ENCODE data around the gene MAN1A2.

MAN1A2 gene

DNA sequence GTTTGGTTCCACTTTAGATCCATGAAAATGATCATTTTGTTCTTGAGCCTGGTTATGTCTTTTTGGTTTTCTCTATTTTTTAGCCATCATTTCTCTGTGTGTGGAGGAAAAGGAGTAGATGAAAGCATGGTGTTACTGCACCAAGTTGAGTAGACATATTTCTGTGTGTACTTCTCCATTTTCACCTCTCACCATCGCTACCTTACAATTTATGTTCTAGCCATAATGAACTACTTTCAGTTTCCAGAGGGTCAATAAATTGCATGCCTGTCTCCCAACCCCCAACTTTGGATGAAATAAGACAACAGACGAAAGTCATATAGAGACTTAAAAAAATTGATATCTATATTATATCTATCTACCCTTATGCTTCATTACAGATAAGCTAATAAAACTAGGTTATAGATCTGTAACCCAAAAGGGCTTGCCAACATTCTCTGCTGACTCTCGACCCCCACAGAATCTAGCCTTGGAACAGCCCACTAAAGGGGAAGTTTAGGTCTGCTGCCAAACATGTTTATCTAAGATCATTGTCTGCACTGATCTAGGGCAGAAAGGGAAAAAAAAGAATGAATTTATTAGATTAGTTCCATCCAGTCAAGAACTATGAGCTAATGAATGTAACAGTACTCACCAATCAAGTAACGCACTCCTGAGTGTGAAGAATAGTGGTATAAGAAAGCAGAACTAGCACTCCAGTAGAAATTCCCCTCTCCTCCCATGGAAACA is 7.5 kb upstream of the MAN1A2 start:
- no peak for DNase-seq (ENCODE audit: low spot score)

DNA sequence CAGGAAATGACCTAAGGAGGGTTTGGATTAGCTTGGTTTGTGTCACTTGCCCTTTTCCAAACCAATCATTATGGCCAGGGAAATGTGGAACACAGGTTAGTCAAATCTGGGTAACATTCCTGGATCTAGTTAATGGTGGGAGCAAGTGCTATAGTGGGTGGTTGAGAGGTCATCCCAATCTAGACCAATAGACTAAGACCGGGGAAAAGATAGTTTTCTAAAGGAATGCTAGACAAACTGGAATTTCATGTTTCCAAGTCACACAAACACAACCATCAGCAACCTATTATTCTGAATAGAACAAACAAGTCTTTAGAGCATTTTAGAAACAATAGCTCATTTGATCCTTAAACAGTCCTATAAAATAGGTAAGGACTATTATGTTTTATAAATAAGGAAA is 4.3 kb upstream of the MAN1A2 start:
- no peak for DNase-seq (ENCODE audit: low spot score)

DNA sequence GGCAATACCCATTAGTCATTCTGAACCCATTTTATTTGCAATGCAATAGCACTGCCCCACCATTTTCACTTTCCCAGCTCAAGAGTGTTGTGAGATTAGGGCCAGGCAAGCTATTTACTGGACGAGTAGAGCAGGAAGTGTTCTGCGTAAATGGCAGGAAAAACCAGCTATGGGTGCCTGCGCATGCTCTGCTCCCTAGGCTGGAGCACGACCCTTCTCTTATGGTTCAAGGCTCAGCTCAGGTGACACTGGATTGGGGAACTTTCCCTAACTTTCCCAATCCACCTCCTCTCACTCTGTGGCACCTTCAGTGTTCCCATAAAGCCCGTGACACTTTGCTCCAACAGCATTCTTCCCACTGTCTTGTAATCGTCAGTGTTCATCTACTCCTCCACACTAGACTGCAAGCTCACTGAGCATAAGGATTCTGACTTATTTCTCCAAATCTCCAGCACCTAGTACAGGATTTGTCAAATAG is 3.6 kb upstream of the MAN1A2 start:
- DNase-seq (ENCODE audit: low spot score) = no peak

DNA sequence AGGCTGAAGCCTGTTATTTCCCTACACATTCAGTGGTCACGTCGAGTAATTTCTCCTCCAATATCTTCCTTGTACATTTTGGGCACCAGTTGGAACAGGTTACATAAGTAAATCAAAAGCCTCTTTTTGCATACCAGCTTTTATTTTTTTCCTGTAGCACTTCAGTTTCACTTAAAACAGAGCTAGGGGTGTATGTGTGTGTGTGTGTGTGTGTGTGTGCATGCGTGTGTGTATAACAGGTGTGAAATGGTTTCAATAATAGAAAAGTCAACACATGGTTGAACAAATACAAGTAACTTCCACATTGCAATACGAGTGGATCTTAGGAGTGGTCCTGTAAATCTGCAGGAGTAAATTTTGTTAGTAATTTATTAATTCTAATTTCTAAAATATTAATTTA is 3.0 kb upstream of the MAN1A2 start:
- no peak for DNase-seq (ENCODE audit: low spot score)

DNA sequence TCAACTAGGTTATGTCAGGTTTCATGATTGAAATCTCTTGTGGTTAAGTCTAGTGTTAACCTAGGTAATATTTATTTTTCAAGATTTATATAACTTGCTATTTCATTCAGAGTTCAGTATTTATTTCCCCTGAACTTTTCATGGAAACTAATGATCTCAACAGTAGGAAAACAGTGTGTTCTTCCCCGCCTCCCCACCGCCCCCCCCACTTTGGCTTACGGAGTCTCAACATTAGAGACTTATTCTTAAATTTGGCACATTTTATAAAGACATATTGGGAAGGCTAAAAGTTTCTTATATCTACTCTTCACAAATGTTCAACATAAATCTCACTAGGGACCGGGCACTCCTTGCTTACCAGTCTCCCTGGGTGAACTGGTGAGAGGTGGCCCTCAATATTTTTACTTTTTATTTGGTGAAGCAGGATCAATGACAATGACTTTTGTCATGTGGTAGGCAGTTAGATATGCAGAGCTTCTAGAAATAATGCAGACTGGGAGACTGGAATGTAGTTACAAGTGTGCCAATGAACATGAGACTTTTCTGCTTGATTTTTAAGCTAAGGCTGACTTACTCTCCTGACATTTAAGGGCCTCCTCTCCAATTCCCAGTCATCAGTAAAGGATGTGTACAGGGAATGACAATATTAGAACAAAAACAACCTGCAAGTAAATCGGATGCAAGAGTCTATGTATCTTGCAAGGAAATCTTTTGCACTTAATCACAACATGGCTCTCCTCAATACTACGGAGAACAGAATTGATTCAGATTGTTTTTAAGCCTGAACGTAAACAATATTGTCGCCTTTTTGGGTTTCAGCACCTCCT is 1.7 kb upstream of the MAN1A2 start:
- DNase-seq (ENCODE audit: low spot score) = no peak

DNA sequence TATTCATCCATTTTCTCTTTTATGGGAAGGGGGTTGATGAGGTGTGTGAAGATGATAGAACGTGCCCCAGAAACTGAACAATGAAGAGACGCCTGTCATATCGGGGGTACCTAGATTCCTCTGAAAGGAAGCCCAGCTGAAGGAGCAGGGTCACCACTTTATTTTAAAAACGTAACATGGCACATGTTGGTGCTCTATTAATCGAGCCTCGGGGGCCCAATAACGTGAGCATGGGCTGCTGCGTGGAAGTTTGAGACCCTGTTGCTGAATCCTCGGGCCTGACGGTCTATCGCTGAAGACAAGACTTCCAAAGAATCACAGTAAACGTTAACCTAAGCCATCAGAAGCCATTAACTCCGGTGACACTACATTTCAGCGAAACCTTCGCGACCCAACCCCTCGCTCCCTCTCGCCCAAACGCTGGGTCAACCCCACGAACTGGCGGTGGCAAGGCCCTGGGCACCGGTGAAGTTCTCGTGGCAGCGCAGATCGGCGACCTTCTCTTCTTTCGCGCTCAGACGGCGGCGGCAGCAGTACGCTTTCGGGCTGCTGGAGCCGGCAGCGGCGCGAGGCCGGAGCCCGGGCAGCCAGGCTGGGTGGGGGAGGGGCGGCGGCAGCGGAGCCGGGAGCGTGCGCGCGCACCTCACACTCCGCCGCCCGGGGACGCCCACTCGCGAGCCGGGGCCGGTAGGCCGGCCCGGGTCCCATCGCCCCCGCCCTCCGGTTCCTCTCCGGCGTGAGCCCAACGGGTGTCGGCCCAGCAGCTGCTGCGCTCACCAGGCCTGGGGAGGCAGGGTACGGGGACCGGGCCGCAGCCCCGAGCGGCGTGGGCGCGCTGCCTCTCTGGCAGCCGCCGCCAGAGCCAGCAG is 838 bp upstream of the MAN1A2 start:
- peak; percentile 95 for DNase-seq (ENCODE audit: low spot score)

DNA sequence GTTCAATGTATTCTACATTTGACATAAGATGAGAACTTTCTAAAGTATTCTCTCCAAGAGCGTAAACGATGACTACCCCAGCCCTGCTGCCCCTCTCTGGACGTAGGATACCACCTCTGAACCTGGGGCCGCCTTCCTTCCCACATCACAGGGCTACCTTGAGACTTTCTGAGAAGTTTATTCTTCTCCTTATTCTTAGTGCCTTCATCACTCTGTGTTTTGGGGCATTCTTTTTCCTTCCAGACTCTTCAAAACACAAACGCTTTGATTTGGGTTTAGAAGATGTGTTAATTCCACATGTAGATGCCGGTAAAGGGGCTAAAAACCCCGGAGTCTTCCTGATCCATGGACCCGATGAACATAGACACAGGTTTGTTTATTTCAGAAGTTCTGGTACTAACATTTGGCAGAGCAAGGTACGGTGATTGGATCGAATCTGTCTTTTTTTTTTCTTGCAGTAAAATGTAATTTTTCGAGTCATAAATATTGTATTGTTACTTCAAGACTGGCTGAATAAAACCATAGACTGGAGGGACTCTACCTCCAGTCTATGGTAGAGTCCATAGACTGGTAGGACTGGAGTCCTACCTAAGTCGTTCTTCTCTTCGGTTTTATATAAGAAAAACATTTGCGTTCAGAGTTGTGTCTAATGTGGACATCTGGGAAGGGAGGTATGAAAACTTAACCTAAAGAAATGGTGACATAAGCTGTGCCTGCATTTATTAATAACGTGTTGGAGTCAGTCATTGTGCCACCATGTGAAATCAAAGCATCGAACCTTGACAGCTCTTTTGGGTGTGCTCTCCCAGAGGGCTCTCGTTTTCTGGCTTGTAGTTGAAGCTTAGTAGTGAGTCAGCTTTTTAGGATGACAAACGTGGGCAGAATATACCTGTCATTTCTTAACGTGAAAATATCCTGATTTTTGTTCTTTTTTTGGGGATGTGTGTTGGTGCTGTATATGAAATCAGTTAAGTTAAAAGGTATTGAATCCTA is 1.2 kb downstream of the MAN1A2 start:
- DNase-seq (ENCODE audit: low spot score) = no peak

DNA sequence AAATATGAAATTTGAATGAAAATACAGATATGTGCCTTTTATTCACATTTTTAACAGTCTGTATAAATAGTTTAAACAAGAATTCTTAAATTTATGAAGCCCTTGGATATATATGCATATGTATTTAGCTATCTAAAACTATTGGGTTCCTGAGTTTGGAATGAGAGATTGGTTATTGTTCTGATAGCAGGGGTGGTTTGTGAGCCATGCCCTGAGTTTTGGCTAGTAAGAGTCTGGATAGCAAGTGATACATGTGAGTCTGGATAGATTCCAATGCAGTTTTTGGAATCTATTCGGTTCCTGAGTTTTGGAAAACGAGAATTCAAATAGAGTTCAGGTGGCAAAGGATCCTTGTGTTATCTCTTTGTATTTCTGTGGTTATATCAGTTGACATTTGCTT is 2.8 kb downstream of the MAN1A2 start:
- DNase-seq (ENCODE audit: low spot score) = no peak

DNA sequence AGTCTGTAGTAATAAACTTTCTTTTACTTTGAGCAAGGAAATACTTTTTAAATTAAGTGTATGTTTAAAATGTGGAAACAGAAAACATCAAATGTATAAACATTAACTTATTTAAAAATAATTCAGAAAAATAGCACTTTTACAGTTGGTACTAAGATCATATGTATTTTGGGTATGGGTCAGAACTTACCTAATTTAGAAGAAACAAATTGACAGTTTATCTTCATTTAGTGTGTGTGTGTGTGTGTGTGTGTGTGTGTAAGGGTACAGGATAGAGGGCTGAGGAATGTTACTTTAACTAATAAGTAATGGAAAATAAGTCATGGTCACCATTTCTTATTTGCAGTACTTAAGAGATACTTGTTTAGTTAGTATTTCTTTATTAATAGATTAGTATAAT is 3.3 kb downstream of the MAN1A2 start:
- no peak for DNase-seq (ENCODE audit: low spot score)

DNA sequence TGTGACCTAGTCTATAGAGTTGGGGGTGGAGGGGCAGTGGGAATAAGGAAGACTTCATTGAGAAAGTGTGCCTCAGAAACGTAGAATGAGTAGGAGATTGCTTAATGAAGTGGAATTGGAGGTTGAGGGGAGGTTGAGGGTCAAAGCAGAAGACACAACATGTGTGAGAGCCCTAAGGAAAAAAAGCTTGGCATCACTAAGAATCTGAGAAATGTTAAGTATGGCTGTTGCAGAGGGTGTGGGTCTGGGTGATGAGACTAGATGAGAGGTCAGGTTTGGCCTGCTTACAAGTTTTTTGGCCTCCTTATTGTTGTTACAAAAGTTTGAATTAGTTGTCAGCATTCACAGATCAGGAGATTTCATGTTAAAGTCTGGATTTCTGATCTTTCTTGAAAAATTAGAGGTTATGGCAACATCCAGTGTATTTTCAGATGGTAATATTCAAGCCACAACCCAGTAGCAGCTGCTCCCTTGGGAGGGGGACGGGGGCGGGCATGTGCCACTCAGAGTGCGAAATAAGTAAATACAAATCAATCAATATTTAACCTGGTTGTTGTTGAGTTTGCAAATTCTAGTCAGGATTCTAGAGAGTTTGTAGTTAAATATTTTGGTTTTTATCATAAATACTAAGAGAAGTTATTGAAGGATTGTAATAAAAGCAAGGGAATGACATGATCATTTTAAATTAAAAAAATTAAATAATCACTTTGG is 4.3 kb downstream of the MAN1A2 start:
- no peak for DNase-seq (ENCODE audit: low spot score)

DNA sequence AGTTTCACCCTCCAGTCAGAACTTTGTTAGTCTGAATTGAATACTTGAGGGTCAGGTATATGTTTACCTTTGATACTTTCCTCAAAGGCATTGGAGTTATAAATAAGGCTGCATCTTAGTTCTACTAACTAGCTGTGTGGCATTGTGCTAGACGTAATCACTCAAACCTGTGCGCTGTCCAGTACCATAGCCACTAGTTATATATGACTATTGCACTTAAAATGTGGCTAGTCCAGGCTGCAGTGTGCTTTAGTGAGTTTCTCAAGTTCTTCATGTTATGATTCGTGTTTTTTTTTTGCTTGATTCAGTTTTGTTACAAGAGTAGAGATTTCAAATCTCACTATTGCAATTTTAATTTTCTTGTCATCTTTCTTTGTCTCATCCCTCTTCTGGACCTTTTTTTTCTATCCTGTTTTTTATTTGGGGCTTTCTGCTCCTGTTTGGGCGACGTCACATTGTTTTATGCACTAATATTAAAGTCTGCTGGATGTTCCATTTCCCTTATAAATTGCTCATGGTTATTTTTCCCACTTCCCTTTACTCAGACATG is 5.7 kb downstream of the MAN1A2 start:
- DNase-seq (ENCODE audit: low spot score) = no peak

DNA sequence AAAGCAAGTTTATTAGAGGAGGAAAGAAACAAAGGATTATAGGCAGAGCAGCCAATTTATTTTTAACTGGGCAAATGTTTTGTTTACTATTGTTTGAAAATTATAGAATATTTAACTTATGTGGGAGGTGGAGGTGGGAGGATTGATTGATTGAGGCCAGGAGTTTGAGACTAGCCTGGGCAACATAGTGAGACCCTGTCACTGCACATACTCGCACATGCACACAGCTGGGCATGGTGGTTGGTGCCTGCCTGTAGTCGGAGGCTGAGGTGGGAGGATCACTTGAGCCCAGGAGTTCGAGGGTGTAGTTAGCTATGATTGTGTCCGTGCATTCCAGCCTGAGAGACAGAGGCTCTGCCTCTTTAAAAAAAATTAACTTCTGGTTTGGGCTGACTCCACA is 6.7 kb downstream of the MAN1A2 start:
- DNase-seq (ENCODE audit: low spot score) = no peak

DNA sequence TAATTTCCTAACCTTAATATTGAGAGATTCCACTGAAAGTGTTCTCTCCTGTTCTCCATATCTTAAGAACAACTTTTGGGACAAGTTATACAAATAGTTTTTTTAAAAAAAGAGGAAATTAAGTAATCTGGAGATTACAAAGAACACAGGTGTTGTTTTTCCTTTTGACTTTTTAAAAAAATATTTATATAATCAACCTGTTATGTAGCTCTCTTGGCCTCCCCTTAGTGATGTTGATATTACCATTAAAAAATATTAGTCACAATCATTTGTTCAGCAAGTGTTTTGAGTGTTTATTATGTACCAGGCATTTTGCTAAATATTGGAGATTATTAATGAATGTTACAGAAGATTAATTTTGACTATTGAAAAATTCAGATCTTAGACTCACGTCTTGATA is 8.1 kb downstream of the MAN1A2 start:
- DNase-seq (ENCODE audit: low spot score) = no peak

DNA sequence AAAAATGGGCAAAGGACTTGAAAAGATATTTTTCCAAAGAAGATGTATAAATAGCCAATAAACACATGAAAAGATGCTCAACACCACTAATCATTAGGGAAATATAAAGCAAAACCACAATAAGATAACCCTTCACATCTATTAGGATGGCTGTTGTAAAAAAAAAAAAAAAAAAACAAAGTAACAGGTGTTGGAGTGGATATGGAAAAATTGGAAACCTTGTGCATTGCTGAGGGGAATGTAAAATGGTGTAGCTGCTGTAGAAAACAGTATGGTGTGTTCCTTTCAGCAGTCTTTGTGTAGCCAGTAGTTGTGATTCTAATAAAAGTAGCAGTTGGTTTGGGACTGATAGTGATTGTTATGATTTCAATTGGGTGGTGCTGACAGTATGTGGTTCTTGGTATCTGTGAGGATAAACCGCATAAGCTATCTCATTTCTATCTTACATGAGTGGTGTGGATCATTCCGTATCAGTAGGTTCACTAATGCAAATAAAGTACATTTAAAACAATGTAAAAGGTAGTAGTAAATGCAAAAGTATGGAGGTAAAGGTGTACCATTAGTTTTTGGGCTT is 19.9 kb downstream of the MAN1A2 start:
- no peak for DNase-seq (ENCODE audit: low spot score)

DNA sequence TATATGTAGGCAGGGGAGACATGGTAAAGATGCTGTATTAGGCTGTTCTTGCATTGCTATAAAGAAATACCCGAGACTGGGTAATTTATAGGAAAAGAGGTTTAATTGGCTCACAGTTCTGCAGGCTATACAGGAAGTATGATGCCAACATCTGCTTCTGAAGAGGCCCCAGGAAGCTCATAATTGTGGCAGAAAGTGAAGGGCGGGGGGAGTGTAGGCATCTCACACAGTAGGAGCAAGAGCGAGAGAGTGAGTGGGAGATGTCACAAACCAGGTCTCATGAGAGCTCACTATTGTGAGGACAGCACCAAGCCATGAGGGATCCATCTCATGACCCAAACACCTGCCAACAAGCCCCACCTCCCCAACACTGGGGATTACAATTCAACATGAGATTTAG is 21.1 kb downstream of the MAN1A2 start:
- no peak for DNase-seq (ENCODE audit: low spot score)

DNA sequence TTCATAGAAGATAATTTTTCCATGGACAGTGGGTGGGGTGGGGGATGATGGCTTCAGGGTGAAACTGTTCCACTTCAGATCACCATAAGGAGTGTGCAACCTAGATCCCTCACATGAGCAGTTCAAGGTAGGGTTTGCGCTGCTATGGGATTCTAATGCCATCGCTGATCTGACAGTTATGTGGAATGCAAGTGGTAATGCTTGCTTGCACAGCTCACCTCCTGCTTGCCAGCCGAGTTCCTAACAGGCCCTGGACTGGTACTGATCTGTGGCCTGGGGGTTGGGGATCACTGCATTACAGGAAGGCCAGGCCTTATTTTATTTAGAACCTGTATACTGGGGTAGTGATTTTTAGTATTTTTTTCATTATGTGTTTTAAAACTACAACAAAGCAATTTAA is 22.0 kb downstream of the MAN1A2 start:
- no peak for DNase-seq (ENCODE audit: low spot score)

DNA sequence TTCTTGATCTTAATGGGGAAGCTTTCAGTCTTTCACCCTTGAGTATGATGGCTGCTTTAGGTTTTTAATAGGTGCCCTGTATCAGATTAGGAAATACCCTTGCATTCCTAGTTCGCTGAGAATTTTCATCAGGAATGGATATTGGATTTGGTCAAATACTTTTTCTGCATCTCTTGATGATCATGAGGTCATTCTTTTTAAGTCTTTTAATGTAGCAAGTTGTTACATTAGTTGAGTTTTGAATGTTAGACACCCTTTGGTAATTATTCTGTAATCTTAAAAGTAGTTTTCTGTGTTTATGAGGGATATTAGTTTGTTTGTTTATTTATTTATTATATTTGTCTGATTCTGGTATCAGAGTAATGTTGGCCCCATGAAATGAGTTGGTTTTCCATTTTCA is 22.5 kb downstream of the MAN1A2 start:
- DNase-seq (ENCODE audit: low spot score) = no peak

DNA sequence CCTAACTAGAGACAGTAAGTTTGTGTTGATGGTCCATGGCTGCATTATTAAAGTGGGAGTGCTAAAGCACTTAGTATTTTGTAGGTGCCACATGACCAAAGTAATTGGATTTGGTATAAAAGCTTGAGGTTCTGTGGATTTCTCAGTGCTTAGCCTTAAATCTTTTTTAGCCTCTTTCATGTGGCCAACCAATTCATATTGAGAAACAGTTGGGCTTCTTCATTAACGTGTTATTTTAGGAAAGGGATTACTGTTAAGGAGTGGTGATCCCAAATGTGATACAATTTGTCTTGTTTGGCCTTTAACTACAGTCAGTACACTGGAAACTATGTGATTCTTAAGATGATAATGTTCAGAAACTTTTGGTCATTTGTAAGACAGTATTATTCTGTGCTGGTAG is 25.5 kb downstream of the MAN1A2 start:
- DNase-seq (ENCODE audit: low spot score) = no peak

DNA sequence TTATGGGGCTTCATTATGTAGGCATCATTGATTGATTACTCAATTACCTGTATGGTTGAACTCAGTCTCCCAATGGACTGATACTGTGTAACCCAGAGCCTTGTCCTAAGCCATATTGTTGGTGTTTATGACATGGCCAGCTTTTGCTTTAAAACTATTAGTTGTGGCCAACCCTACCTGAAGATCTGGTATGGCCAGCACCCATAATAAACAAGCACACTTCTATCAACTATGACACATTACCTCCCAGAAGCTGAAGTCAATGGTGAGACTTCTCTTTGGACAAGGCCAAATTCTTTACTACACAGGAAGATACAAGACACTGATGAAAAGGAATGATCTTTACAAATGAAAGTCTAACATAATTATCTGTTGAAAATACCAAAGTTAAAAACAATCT is 28.8 kb downstream of the MAN1A2 start:
- DNase-seq (ENCODE audit: low spot score) = no peak

DNA sequence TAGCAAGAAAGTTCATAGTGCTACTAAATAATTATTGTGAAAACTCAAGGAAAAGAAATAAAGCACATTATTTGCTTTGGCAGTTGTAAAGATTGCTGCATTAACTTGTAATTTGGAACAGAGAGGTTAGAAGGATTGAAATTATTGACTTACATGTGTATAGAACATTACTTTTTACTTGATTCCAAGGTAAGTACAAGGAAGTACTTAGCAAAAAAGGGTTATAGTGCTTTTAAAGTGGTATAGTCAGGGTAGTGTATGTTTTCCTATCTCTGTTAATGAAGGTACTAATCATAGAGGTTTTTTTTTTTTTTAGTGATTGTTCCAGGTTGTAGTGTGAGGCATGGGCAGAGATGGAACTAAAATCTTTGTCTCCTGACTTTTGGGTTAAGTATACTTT is 29.4 kb downstream of the MAN1A2 start:
- no peak for DNase-seq (ENCODE audit: low spot score)
